K562 (cell line): ENCODE data around the gene NACA2.

Experiments used
- EZH2 ChIP-seq: IDR thresholded peaks from 2 replicates; pipeline ENCODE4 v1.6.1; 2012; ENCODE audit warnings: low read depth, mild to moderate bottlenecking, inconsistent platforms, low read length, borderline replicate concordance
- NR3C1 ChIP-seq: sonication (generic); formaldehyde crosslinking; IDR thresholded peaks from 2 replicates; pipeline ENCODE4 v1.8.1; 2022; ENCODE audit warnings: missing genetic modification reagents
- POLR2A ChIP-seq: fragments of 450-650 bp; conservative IDR thresholded peaks from 2 replicates; pipeline ENCODE4 v1.6.1; 2016
- RFX5 ChIP-seq: IDR thresholded peaks from 2 replicates; pipeline ENCODE4 v1.6.1; 2011; ENCODE audit warnings: low read depth, mild to moderate bottlenecking, improper control_type of control experiment, low read length
- SP1 ChIP-seq: sonication (generic); formaldehyde crosslinking; IDR thresholded peaks from 2 replicates; pipeline ENCODE4 v1.8.1; 2022; ENCODE audit warnings: mild to moderate bottlenecking, missing genetic modification reagents
- USF2 ChIP-seq: sonication (generic); formaldehyde crosslinking; IDR thresholded peaks from 2 replicates; pipeline ENCODE4 v1.5.0; 2020; ENCODE audit warnings: missing genetic modification reagents
- ZBTB17 ChIP-seq: fragments of 450-650 bp; formaldehyde crosslinking; IDR thresholded peaks from 2 replicates; pipeline ENCODE4 v1.4.0; 2020; ENCODE audit warnings: mild to moderate bottlenecking
- ZNF561 ChIP-seq: fragments of 450-650 bp; formaldehyde crosslinking; conservative IDR thresholded peaks from 2 replicates; pipeline ENCODE4 v1.4.0; 2020; ENCODE audit warnings: mild to moderate bottlenecking, moderate library complexity
- ZNF609 ChIP-seq: sonication (generic); formaldehyde crosslinking; IDR thresholded peaks from 2 replicates; pipeline ENCODE4 v1.8.1; 2023; ENCODE audit warnings: missing genetic modification reagents, mild to moderate bottlenecking, borderline replicate concordance
- TF ChIP-seq, protein P1 (sequence below): conservative IDR thresholded peaks from 2 replicates; pipeline ENCODE4 v1.6.1; 2011; ENCODE audit warnings: low read depth, mild to moderate bottlenecking, low read length; ENCODE audit not compliant: control insufficient read depth

DNA sequence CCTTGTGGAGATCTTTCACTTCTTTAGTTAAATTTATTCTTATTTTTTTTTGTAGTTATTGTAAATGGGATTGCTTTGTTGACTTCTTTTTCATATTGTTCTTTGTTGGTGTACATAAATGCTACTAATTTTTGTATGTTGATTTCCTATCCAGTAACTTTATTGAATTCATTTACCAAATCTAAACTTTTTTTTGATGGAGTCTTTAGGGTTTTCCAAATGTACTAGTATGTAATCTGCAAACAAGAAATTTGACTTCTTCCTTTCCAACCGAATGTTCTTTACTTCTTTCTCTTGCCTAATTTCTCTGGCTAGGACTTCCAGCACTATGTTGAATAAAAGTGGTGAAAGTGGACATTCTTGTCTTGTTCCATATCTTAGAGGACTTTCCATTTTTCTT is 41.8 kb upstream of the NACA2 start:
- TF ChIP-seq EZH2 (no peak), USF2 (CRISPR knock-in tag) (no peak), ZNF561 (CRISPR knock-in tag) (no peak), POLR2A (no peak), ZBTB17 (CRISPR knock-in tag) (no peak), RFX5 (no peak), SP1 (CRISPR knock-in tag) (no peak), ZNF609 (CRISPR knock-in tag) (no peak), NR3C1 (no peak)
- TF ChIP-seq, protein P1, sequence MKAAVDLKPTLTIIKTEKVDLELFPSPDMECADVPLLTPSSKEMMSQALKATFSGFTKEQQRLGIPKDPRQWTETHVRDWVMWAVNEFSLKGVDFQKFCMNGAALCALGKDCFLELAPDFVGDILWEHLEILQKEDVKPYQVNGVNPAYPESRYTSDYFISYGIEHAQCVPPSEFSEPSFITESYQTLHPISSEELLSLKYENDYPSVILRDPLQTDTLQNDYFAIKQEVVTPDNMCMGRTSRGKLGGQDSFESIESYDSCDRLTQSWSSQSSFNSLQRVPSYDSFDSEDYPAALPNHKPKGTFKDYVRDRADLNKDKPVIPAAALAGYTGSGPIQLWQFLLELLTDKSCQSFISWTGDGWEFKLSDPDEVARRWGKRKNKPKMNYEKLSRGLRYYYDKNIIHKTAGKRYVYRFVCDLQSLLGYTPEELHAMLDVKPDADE = no peak
